Smooth muscle cell (in vitro differentiated cells): ENCODE data around the gene IL21R. TPM values are rescaled to one million over a fixed set of nuclear protein-coding genes. Genes with fewer than 3 reads are reported as not detected.

Source experiments
- DNase-seq: peaks from one replicate; lab custom pipeline; 2025; ENCODE audit not compliant: unreplicated experiment; lab: John Stamatoyannopoulos, UW
- H2AFZ ChIP-seq: fragments of 200-600 bp; sonication (generic); 2 replicates; pipeline ENCODE4 v1.6.0; 2016; ENCODE audit warnings: antibody characterized with exemption, low read depth, mild to moderate bottlenecking
- H3F3A ChIP-seq: fragments of 200-600 bp; sonication (generic); 2 replicates; pipeline ENCODE4 v1.6.0; 2017; ENCODE audit warnings: antibody characterized with exemption, low read depth
- H3K27ac ChIP-seq: fragments of 200-600 bp; sonication (generic); 2 replicates; pipeline ENCODE4 v1.5.1; 2016; ENCODE audit warnings: low read depth, mild to moderate bottlenecking
- H3K27me3 ChIP-seq: fragments of 200-600 bp; sonication (generic); 2 replicates; pipeline ENCODE4 v1.6.1; 2016; ENCODE audit warnings: low read depth, mild to moderate bottlenecking
- H3K36me3 ChIP-seq: fragments of 200-600 bp; sonication (generic); 2 replicates; pipeline ENCODE4 v1.5.1; 2016; ENCODE audit warnings: low read depth
- H3K4me1 ChIP-seq: fragments of 200-600 bp; sonication (generic); 2 replicates; pipeline ENCODE4 v1.5.1; 2016; ENCODE audit warnings: low read depth
- H3K4me2 ChIP-seq: fragments of 200-600 bp; sonication (generic); 2 replicates; pipeline ENCODE4 v1.6.0; 2016; ENCODE audit warnings: mild to moderate bottlenecking
- H3K4me3 ChIP-seq: fragments of 200-600 bp; sonication (generic); 2 replicates; pipeline ENCODE4 v1.5.1; 2016; ENCODE audit warnings: mild to moderate bottlenecking
- H3K79me2 ChIP-seq: fragments of 200-600 bp; sonication (generic); 2 replicates; pipeline ENCODE4 v1.6.0; 2016; ENCODE audit warnings: low read depth, mild to moderate bottlenecking
- H3K9ac ChIP-seq: fragments of 200-600 bp; sonication (generic); 2 replicates; pipeline ENCODE4 v1.6.0; 2016; ENCODE audit warnings: low read depth
- H3K9me3 ChIP-seq: fragments of 200-600 bp; sonication (generic); replicated peaks from 2 replicates; pipeline ENCODE4 v1.5.1; 2016; ENCODE audit warnings: low read depth
- H4K20me1 ChIP-seq: fragments of 200-600 bp; sonication (generic); 2 replicates; pipeline ENCODE4 v1.6.0; 2016; ENCODE audit warnings: low read depth
- WGBS: methylation state at CpG from one replicate; pipeline ENCODE4 v1.1.7; 2016; ENCODE audit warnings: low lambda C conversion rate; 5-methylcytosine and 5-hydroxymethylcytosine counted together
- polyA plus RNA-seq: library from polyadenylated mRNA; unstranded; fragments of >200 nt; fragmentation: Nextera tagmentation; extraction: Ambion mirVana; gene quantifications from 2 replicates; pipeline ENCODE4 v1.2.1, GENCODE V29; 2016
- total RNA-seq: library from RNA; depleted of rRNA; stranded (reverse); fragments of >200 nt; gene quantifications from 2 replicates; pipeline ENCODE4 v1.2.3, GENCODE V29; 2014
- TF ChIP-seq, protein P1 (sequence below): fragments of 200-600 bp; sonication (generic); IDR thresholded peaks from 2 replicates; pipeline ENCODE4 v1.5.1; 2017; ENCODE audit warnings: borderline replicate concordance, mild to moderate bottlenecking, antibody characterized with exemption; ENCODE audit not compliant: insufficient read depth, poor library complexity, severe bottlenecking

IL21R gene
- total and polyA plus RNA-seq, 2 experiments from 2014 or later = not detected

DNA sequence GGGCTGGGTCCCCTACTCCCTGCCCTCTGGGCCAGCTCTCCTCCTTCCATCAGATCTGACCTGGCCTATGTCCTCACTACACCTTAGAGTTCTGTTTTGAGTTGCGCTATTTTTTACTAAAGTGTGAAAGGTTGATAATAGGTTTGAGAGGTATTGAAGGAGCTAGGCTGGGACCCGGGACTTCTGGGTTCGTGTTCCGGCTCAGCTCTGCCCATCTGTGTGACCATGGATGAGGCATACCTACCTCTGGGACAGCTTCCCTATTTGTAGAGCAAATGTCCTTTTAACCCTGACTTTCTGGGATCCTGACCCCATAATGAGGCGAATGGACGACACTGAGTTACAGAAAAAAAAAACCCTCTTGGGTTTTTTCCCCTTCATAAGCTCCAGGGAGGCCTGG is 36.0 kb downstream of the IL21R start:
- Histone ChIP-seq H2AFZ (no peak overlapping the region), H3K36me3 (no peaks in the 10 kb centered on the region), H3F3A (no peaks in the 10 kb centered on the region), H3K4me3 (no peak overlapping the region), H3K9ac (no peak overlapping the region), H3K4me1 (no peaks in the 10 kb centered on the region), H3K27ac (no peak overlapping the region), H3K4me2 (no peak overlapping the region), H3K27me3 (no peaks in the 10 kb centered on the region), H3K79me2 (no peaks in the 10 kb centered on the region), H3K9me3 (no peaks in the 10 kb centered on the region), H4K20me1 (no peaks in the 10 kb centered on the region)
- no peak for DNase-seq
- WGBS = 91% methylated on average over 6 of the region's 6 CpGs
- TF ChIP-seq, protein P1, sequence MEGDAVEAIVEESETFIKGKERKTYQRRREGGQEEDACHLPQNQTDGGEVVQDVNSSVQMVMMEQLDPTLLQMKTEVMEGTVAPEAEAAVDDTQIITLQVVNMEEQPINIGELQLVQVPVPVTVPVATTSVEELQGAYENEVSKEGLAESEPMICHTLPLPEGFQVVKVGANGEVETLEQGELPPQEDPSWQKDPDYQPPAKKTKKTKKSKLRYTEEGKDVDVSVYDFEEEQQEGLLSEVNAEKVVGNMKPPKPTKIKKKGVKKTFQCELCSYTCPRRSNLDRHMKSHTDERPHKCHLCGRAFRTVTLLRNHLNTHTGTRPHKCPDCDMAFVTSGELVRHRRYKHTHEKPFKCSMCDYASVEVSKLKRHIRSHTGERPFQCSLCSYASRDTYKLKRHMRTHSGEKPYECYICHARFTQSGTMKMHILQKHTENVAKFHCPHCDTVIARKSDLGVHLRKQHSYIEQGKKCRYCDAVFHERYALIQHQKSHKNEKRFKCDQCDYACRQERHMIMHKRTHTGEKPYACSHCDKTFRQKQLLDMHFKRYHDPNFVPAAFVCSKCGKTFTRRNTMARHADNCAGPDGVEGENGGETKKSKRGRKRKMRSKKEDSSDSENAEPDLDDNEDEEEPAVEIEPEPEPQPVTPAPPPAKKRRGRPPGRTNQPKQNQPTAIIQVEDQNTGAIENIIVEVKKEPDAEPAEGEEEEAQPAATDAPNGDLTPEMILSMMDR = no peak

DNA sequence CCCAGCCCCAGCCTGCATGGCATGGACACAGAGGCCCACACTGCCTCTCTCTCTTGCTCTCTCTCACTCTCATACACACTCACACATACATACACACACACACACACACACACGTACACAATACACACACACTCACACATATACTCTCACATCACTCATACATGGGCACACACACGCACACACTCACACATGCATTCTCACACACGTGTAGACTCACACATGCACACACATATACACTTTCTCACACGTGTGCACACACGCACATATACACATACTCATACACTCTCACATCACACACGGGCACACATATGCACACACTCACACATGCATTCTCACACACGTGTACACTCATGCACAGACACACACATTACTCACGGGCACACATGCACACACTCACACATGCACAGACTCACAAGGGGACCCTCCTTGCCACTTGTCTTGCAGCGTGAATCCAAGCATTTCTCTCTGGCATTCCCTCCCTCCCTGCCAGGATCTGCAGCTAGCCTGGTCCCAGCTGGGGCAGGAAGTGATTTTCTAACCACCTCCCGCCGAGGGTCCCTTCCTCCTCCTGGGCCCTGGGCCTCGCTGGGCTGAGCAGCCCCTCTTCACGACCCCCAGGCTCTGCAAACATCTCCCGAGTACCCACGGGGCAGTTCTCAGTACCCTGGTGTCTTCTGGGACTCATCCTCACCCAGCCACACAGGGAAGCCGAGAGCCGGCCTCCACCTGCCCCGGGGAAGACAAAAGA is 37.5 kb downstream of the IL21R start:
- H3K9me3 ChIP-seq = no peaks in the 10 kb centered on the region
- H2AFZ ChIP-seq = no peak overlapping the region
- no peaks in the 10 kb centered on the region for H3K4me1 ChIP-seq
- no peaks in the 10 kb centered on the region for H3K79me2 ChIP-seq
- no peak for DNase-seq
- no peaks in the 10 kb centered on the region for H3K36me3 ChIP-seq
- H3K27me3 ChIP-seq = no peaks in the 10 kb centered on the region
- H3K4me3 ChIP-seq = no peak overlapping the region
- WGBS = 87% methylated on average over 18 of the region's 18 CpGs
- H3K9ac ChIP-seq = no peak overlapping the region
- H4K20me1 ChIP-seq = no peaks in the 10 kb centered on the region
- no peak overlapping the region for H3K4me2 ChIP-seq
- TF ChIP-seq, protein P1 = no peak
- no peaks in the 10 kb centered on the region for H3F3A ChIP-seq
- H3K27ac ChIP-seq = no peak overlapping the region

DNA sequence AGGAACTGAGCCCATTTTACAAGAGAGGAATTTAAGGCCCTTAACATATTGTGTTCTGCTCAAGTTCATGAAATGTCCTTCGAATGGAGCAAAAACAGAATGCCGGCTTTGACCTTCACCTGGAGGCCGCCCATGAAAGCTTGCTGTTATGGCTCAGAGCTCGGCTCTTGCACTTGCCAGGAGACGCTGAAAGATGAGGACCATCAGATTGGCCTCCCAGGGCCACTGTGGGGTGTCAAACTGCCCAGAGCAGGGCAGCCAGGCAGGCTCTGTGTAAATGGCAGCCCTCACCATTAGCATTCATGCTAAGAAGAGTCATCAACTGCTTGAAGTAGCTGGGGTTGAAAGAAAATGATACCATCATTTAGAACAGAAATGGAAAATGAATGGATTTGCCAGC is 39.3 kb downstream of the IL21R start:
- H3K27ac ChIP-seq = no peak overlapping the region
- no peaks in the 10 kb centered on the region for H3K79me2 ChIP-seq
- DNase-seq = no peak
- H2AFZ ChIP-seq = no peak overlapping the region
- no peaks in the 10 kb centered on the region for H3K36me3 ChIP-seq
- H3K9me3 ChIP-seq = no peaks in the 10 kb centered on the region
- 78% methylated on average over 5 of the region's 5 CpGs for WGBS
- TF ChIP-seq, protein P1 = no peak
- H3K9ac ChIP-seq = no peak overlapping the region
- H3K27me3 ChIP-seq = no peaks in the 10 kb centered on the region
- no peak overlapping the region for H3K4me2 ChIP-seq
- H3K4me1 ChIP-seq = no peaks in the 10 kb centered on the region
- H3F3A ChIP-seq = no peaks in the 10 kb centered on the region
- H3K4me3 ChIP-seq = no peak overlapping the region
- H4K20me1 ChIP-seq = no peaks in the 10 kb centered on the region

DNA sequence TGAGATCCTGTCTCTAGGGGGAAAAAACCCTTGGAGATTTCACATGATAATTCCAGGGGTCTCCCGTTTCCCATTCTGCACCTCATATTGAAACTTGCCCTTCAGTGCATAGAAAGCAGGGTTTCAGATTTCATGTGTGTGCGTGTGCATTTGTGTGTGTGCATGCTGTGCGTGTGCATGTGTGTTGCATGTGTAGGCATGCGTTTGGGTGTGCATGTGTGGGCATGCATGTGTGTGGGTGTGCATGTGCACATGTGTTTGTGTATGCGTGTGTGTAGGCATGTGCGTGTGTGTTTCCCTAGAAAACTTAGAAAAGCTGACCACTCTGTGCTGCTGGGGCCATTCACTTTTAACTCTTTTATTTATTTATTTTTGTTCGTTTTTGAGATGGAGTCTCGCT is 40.0 kb downstream of the IL21R start:
- H4K20me1 ChIP-seq = no peaks in the 10 kb centered on the region
- no peak overlapping the region for H3K4me2 ChIP-seq
- TF ChIP-seq, protein P1 = no peak
- H3K27me3 ChIP-seq = no peaks in the 10 kb centered on the region
- H2AFZ ChIP-seq = no peak overlapping the region
- WGBS = 96% methylated on average over 8 of the region's 8 CpGs
- no peaks in the 10 kb centered on the region for H3K79me2 ChIP-seq
- no peaks in the 10 kb centered on the region for H3K4me1 ChIP-seq
- H3K9me3 ChIP-seq = no peaks in the 10 kb centered on the region
- DNase-seq = no peak
- no peaks in the 10 kb centered on the region for H3F3A ChIP-seq
- H3K36me3 ChIP-seq = no peaks in the 10 kb centered on the region
- H3K4me3 ChIP-seq = no peak overlapping the region
- H3K9ac ChIP-seq = no peak overlapping the region
- H3K27ac ChIP-seq = no peak overlapping the region
